H1 (cell line): ENCODE measurements around the gene TAC4. TPM values are rescaled to one million over a fixed set of nuclear protein-coding genes. Genes with fewer than 3 reads are reported as not detected.

Source experiments
- BACH1 ChIP-seq: IDR thresholded peaks from 2 replicates; pipeline ENCODE4 v1.6.1; 2012; ENCODE audit warnings: low read length, improper control_type of control experiment
- CBX5 ChIP-seq: fragments of 300-800, 300-1000 bp; sonication (generic); IDR thresholded peaks from 2 replicates; pipeline ENCODE4 v1.7.1; 2016; ENCODE audit warnings: antibody characterized with exemption, low read length, low read depth
- CEBPB ChIP-seq: IDR thresholded peaks from 2 replicates; pipeline ENCODE4 v1.6.1; 2012; ENCODE audit warnings: low read depth, low read length
- CHD1 ChIP-seq: IDR thresholded peaks from 2 replicates; pipeline ENCODE4 v1.6.1; 2012; ENCODE audit warnings: low read depth, low read length, improper control_type of control experiment
- CHD2 ChIP-seq: IDR thresholded peaks from 2 replicates; pipeline ENCODE4 v1.6.1; 2012; ENCODE audit warnings: low read length, improper control_type of control experiment
- CTBP2 ChIP-seq: IDR thresholded peaks from 2 replicates; pipeline ENCODE4 v1.7.0; 2011; ENCODE audit warnings: borderline replicate concordance, mild to moderate bottlenecking, moderate library complexity, mixed read lengths, low read length; ENCODE audit not compliant: insufficient read depth, insufficient read length
- EGR1 ChIP-seq: IDR thresholded peaks from 2 replicates; pipeline ENCODE4 v1.6.1; 2011; ENCODE audit warnings: low read depth, low read length, borderline replicate concordance
- FOSL1 ChIP-seq: IDR thresholded peaks from 2 replicates; pipeline ENCODE4 v1.6.1; 2011; ENCODE audit warnings: mild to moderate bottlenecking, low read depth, low read length, moderate library complexity; ENCODE audit not compliant: insufficient read depth
- JUN ChIP-seq: IDR thresholded peaks from 2 replicates; pipeline ENCODE4 v1.6.1; 2011; ENCODE audit warnings: low read depth, mild to moderate bottlenecking, improper control_type of control experiment, low read length
- JUND ChIP-seq: IDR thresholded peaks from 2 replicates; pipeline ENCODE4 v1.6.1; 2011; ENCODE audit warnings: mild to moderate bottlenecking, improper control_type of control experiment, low read length
- KDM1A ChIP-seq: fragments of 200-600, 300-600 bp; sonication (generic); IDR thresholded peaks from 2 replicates; pipeline ENCODE4 v1.7.1; 2016; ENCODE audit warnings: mild to moderate bottlenecking, low read length, borderline replicate concordance
- MAFK ChIP-seq: IDR thresholded peaks from 2 replicates; pipeline ENCODE4 v1.6.1; 2012; ENCODE audit warnings: low read depth, mild to moderate bottlenecking, improper control_type of control experiment, low read length
- POU5F1 ChIP-seq: IDR thresholded peaks from 2 replicates; pipeline ENCODE4 v1.6.1; 2011; ENCODE audit warnings: low read depth, mild to moderate bottlenecking, low read length, moderate library complexity
- RBBP5 ChIP-seq: IDR thresholded peaks from 2 replicates; pipeline ENCODE4 v1.7.1; 2012; ENCODE audit warnings: low read depth, mild to moderate bottlenecking, inconsistent platforms, low read length, moderate library complexity, borderline replicate concordance
- RNF2 ChIP-seq: fragments of 200-900, 300-1000 bp; sonication (generic); IDR thresholded peaks from 2 replicates; pipeline ENCODE4 v1.7.1; 2016; ENCODE audit warnings: borderline replicate concordance, low read depth, mild to moderate bottlenecking, antibody characterized with exemption, low read length; ENCODE audit not compliant: poor library complexity, severe bottlenecking; ENCODE audit errors: missing control alignments
- RXRA ChIP-seq: IDR thresholded peaks from 2 replicates; pipeline ENCODE4 v1.6.1; 2011; ENCODE audit warnings: low read depth, mild to moderate bottlenecking, low read length, moderate library complexity; ENCODE audit not compliant: insufficient read depth
- SAP30 ChIP-seq: fragments of 300-600 bp; sonication (generic); IDR thresholded peaks from 2 replicates; pipeline ENCODE4 v1.7.1; 2012; ENCODE audit warnings: low read length, moderate library complexity, mild to moderate bottlenecking, inconsistent platforms; ENCODE audit not compliant: insufficient read depth, insufficient replicate concordance
- SIN3A ChIP-seq, 2 experiments: IDR thresholded peaks in 1 of 2; conservative IDR thresholded peaks in 1 of 2; 2 replicates each; pipeline ENCODE4 v1.6.1; 2011 to 2012; ENCODE audit warnings: low read length in 2 of 2, improper control_type of control experiment in 1 of 2, low read depth in 1 of 2, mild to moderate bottlenecking in 1 of 2
- SIRT6 ChIP-seq: IDR thresholded peaks from one replicate; pipeline ENCODE4 v1.7.1; 2012; ENCODE audit warnings: low read length, inconsistent platforms
- SP1 ChIP-seq: IDR thresholded peaks from 2 replicates; pipeline ENCODE4 v1.6.1; 2011; ENCODE audit warnings: low read depth, low read length
- SP2 ChIP-seq: IDR thresholded peaks from 2 replicates; pipeline ENCODE4 v1.6.1; 2012; ENCODE audit warnings: mild to moderate bottlenecking, low read length, inconsistent platforms
- SRF ChIP-seq: IDR thresholded peaks from 2 replicates; pipeline ENCODE4 v1.6.1; 2011; ENCODE audit warnings: mild to moderate bottlenecking, low read depth, low read length, moderate library complexity
- TEAD4 ChIP-seq: IDR thresholded peaks from 2 replicates; pipeline ENCODE4 v1.6.1; 2012; ENCODE audit warnings: low read depth, low read length, inconsistent platforms, mixed read lengths
- ZNF274 ChIP-seq: IDR thresholded peaks from 2 replicates; pipeline ENCODE4 v1.7.0; 2012; ENCODE audit warnings: low read length, borderline replicate concordance; ENCODE audit errors: extremely low read depth
- polyA plus RNA-seq, 7 experiments: library from polyadenylated mRNA; depleted of rRNA in 3 of 7; stranded (reverse) in 5 of 7; unstranded in 2 of 7; fragments of >200 nt in 5 of 7; fragments of 200-250 nt in 2 of 7; gene quantifications; 1 replicate in 5 of 7; 2 replicates in 1 of 7; 4 replicates in 1 of 7; pipeline versions ENCODE4 v1.2.1 to v1.2.3, GENCODE V29; 2011 to 2013; ENCODE audit warnings: missing spikeins in 2 of 7, mixed read lengths in 2 of 7
- total RNA-seq: library from RNA; stranded (reverse); fragmentation: NEBNext Ultra II Directional; extraction: Animal tissue kit (Norgen Biotek cat#: 25700); gene quantifications from 2 replicates; pipeline ENCODE4 v1.2.1, GENCODE V29; 2021

The TAC4 gene
- total and polyA plus RNA-seq, 2 of the 8 experiments (the other 6 are each of a cell fraction or from before 2014, with no cell fraction given), result 0.15 TPM; not detected in 1

DNA sequence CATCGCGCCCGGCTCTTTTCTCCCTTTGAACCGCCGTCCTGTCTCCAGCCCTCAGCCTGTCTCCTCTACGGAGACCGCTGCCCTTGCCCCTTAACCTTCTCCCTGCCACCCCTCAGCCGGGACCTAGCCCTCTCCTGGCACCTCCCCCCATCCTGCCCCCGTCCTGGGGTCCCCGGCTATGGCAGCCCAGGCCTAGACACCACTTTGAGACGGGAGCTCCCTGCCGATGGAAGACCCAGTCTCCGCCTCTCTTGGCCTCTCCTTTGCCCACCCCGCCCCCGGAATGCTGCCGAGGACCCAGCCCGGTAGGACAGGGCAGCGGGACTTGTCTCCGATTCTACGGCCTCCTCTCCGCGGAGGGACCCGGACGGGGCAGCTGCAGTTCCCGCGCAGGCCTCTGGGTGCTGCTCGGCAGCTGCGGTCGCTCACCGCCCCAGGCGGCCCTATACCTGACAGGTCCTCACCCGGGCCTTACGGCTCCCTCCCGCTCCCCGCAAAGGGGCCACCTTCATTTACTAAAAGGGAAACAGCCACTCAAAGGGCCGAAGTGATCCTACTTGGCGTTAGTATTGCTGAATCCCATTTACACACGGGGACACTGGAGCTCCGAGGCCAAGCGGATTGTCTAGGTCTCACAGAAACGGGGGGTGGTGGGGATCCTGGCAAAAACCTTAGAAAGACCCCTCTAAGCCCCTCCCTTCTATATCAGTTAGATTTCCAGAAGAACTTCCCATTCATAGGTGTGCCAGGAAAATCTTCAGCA is 32.6 kb upstream of the TAC4 start (continued):
- TF ChIP-seq JUN (no peak), CHD2 (peak; percentile 70; the same call in 1 of the 2 replicates), CEBPB (no peak), CTBP2 (peak; percentile 99), BACH1 (no peak), KDM1A (no peak), FOSL1 (no peak), POU5F1 (no peak), TEAD4 (peak; percentile 74), RBBP5 (no peak), RNF2 (no peak), SRF (no peak), SAP30 (peak; percentile 63), SIRT6 (no peak), JUND (no peak), CBX5 (no peak), ZNF274 (no peak), SIN3A (conservative IDR thresholded peaks at IDR 0.05 in 1 of 2, IDR thresholded peaks at IDR 0.05 in 1 of 2; ENCODE audit: low read depth in 1 of 2, low read length in 2 of 2) (peak; percentile 83 to 95; a peak in 3 of 4 replicates), SP2 (no peak), EGR1 (peak; percentile 81), RXRA (0 out of 2 replicates have a peak, but pooled peaks have one; percentile 40), MAFK (no peak), CHD1 (no peak), SP1 (0 out of 2 replicates have a peak, but pooled peaks have one; percentile 53)
